HEK293T (cell line): Measurements from ENCODE around the gene XPNPEP3.

Experiments
- CTCF ChIA-PET: fragments of 350-600 bp; formaldehyde crosslinking; extraction: SDS; loops from one replicate; lab custom pipeline; 2021; ENCODE audit warnings: antibody characterized with exemption, inconsistent platforms; lab: Yijun Ruan, JAX
- POLR2A ChIA-PET: fragments of 350-600 bp; formaldehyde crosslinking; extraction: SDS; loops from one replicate; lab custom pipeline; 2020; ENCODE audit warnings: antibody characterized with exemption, inconsistent platforms; lab: Yijun Ruan, JAX
- DNase-seq: peaks from one replicate; pipeline ENCODE4 v3.0.0; 2012; ENCODE audit warnings: mixed read lengths; ENCODE audit errors: extremely low spot score
- ARNT ChIP-seq: fragments of 450-650 bp; IDR thresholded peaks from 2 replicates; pipeline ENCODE4 v1.6.1; 2017; ENCODE audit warnings: mild to moderate bottlenecking
- BHLHE40 ChIP-seq: fragments of 450-650 bp; IDR thresholded peaks from 2 replicates; pipeline ENCODE4 v1.6.1; 2016; ENCODE audit warnings: mild to moderate bottlenecking, moderate library complexity, borderline replicate concordance
- FOXA1 ChIP-seq: fragments of 450-650 bp; IDR thresholded peaks from 2 replicates; pipeline ENCODE4 v1.6.1; 2016; ENCODE audit warnings: mild to moderate bottlenecking
- FOXK2 ChIP-seq: fragments of 450-650 bp; IDR thresholded peaks from 2 replicates; pipeline ENCODE4 v1.6.1; 2016; ENCODE audit warnings: mild to moderate bottlenecking
- FOXM1 ChIP-seq: fragments of 450-650 bp; IDR thresholded peaks from 2 replicates; pipeline ENCODE4 v1.6.1; 2017; ENCODE audit warnings: mild to moderate bottlenecking, borderline replicate concordance
- LEF1 ChIP-seq: fragments of 450-650 bp; IDR thresholded peaks from 2 replicates; pipeline ENCODE4 v1.6.1; 2017; ENCODE audit warnings: mild to moderate bottlenecking, borderline replicate concordance
- SUZ12 ChIP-seq: fragments of 450-650 bp; IDR thresholded peaks from 2 replicates; pipeline ENCODE4 v1.6.1; 2016; ENCODE audit warnings: mild to moderate bottlenecking

Gene XPNPEP3

GRCh38 chr22:40979871-40980270 lies 122.9 kb downstream of the XPNPEP3 start:
- CTCF ChIA-PET = no interaction called here

More at GRCh38 chr22:40979871-40980270, 122.9 kb downstream of the XPNPEP3 start:
- TF ChIP-seq LEF1 = no peak
- TF ChIP-seq FOXA1 = no peak
- TF ChIP-seq ARNT = no peak
- no peak for TF ChIP-seq FOXK2
- TF ChIP-seq FOXM1 = no peak
- no peak for TF ChIP-seq BHLHE40
- no peak for TF ChIP-seq SUZ12
- DNase-seq = no peak
- POLR2A ChIA-PET = interaction anchor here (1.4 kb wide), 1 partner anchor 28 kb away, joined by 5 read pairs; no protein-coding TSS in a partner anchor
